ENCODE measurements around the gene SLC38A3.

DNA sequence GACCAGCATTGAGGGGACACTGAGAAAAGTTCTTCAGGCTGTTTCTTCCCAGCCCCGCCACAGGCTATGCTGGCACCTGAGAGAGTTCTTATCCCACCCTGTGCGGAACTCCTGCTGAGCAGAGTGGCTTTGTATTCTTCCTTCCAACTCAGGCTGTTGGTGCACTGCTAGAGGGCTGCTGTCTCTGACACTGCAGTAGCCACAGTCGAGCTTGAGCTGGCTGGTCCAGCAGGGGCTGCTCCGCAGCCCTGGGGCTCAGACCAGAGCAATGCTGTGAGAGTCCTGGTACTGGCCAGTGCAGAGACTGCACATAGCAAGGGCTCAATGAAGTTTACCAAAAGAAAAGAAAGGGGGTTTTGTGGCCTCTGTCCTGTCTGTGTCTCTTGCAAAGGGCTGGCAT lies 34.6 kb downstream of the SLC38A3 start:
- TF ChIP-seq, protein P1, sequence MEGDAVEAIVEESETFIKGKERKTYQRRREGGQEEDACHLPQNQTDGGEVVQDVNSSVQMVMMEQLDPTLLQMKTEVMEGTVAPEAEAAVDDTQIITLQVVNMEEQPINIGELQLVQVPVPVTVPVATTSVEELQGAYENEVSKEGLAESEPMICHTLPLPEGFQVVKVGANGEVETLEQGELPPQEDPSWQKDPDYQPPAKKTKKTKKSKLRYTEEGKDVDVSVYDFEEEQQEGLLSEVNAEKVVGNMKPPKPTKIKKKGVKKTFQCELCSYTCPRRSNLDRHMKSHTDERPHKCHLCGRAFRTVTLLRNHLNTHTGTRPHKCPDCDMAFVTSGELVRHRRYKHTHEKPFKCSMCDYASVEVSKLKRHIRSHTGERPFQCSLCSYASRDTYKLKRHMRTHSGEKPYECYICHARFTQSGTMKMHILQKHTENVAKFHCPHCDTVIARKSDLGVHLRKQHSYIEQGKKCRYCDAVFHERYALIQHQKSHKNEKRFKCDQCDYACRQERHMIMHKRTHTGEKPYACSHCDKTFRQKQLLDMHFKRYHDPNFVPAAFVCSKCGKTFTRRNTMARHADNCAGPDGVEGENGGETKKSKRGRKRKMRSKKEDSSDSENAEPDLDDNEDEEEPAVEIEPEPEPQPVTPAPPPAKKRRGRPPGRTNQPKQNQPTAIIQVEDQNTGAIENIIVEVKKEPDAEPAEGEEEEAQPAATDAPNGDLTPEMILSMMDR (IDR thresholded peaks at IDR 0.05; ENCODE audit: poor library complexity) = no peak
- TF ChIP-seq EZH2 (IDR thresholded peaks at IDR 0.05; ENCODE audit: borderline replicate concordance) (no peak), EZH2phosphoT487 (IDR thresholded peaks at IDR 0.05; ENCODE audit: low read depth, severe bottlenecking, unreplicated experiment) (no peak)

All from hepatocyte (in vitro differentiated cells).